Prostate gland (tissue), 2 donors: ENCODE results near the gene WNK2. TPM values are rescaled to one million over a fixed set of nuclear protein-coding genes. Genes with fewer than 3 reads are reported as not detected.

ENCODE experiments used
- DNase-seq: peaks from one replicate; pipeline ENCODE4 v3.0.0-alpha.2; 2019; ENCODE audit warnings: low spot score
- H3K27ac ChIP-seq, 2 donors: fragments of 200-600 bp; sonication (generic); 2 replicates each; pipeline ENCODE4 v1.5.1; 2017 to 2019
- H3K27me3 ChIP-seq: fragments of 200-600 bp; sonication (generic); replicated peaks from 2 replicates; pipeline ENCODE4 v1.5.1; 2019; ENCODE audit not compliant: insufficient read depth
- H3K36me3 ChIP-seq, 2 donors: fragments of 200-600 bp; sonication (generic); 1 replicate in 1 of 2; 2 replicates in 1 of 2; pipeline versions ENCODE4 v1.5.1 to v1.8.1; 2017 to 2019
- H3K4me1 ChIP-seq: fragments of 200-600 bp; sonication (generic); replicated peaks from 2 replicates; pipeline ENCODE4 v1.5.1; 2019
- H3K4me3 ChIP-seq, 2 donors: fragments of 200-600 bp; sonication (generic); 2 replicates each; pipeline ENCODE4 v1.5.1; 2017 to 2019
- H3K9me3 ChIP-seq: fragments of 200-600 bp; sonication (generic); 2 replicates; pipeline ENCODE4 v1.5.1; 2017
- CTCF ChIP-seq, 4 experiments: fragments of 200-600 bp in 2 of 4; fragments of 450-650 bp in 2 of 4; sonication (generic) in 2 of 4; IDR thresholded peaks; 1 replicate in 3 of 4; 2 replicates in 1 of 4; pipeline ENCODE4 v1.5.1; 2016 to 2019; ENCODE audit warnings: antibody characterized with exemption in 4 of 4, mild to moderate bottlenecking in 2 of 4, moderate library complexity in 2 of 4
- POLR2A ChIP-seq: fragments of 450-650 bp; IDR thresholded peaks from one replicate; pipeline ENCODE4 v1.6.1; 2016; ENCODE audit warnings: antibody characterized with exemption, mild to moderate bottlenecking
- POLR2AphosphoS5 ChIP-seq: sonication (generic); formaldehyde crosslinking; IDR thresholded peaks from one replicate; pipeline ENCODE4 v1.6.1; 2017; ENCODE audit warnings: antibody characterized with exemption
- WGBS: methylation state at CpG from one replicate; pipeline ENCODE4 v1.1.5; 2018; 5-methylcytosine and 5-hydroxymethylcytosine counted together
- intact Hi-C: fragments of 100-400 bp; cut with DNase I; formaldehyde crosslinking; loops from one replicate; pipeline ENCODE4 v1.14.2; 2022
- total RNA-seq, 2 donors: library from RNA; depleted of rRNA; stranded (reverse); fragments of >200 nt; gene quantifications; one replicate each; pipeline ENCODE4 v1.1.0, GENCODE V29; 2016

Gene WNK2
- total RNA-seq, 2 donors from 2014 or later, result 77.9 to 136 TPM

GRCh38 chr9:93166699-93167098 lies 17.2 kb upstream of the WNK2 start:
- H3K9me3 ChIP-seq, result no peaks in the 10 kb centered on the region
- 62% methylated on average over 7 of the region's 7 CpGs for WGBS
- H3K4me3 ChIP-seq, result no peak overlapping the region
- intact Hi-C loops, result loop anchor here (10.0 kb wide), 1 partner anchor 162 kb away; no protein-coding TSS in a partner anchor
- H3K36me3 ChIP-seq, result no peaks in the 10 kb centered on the region
- no peaks in the 10 kb centered on the region for H3K4me1 ChIP-seq
- H3K27me3 ChIP-seq, result no peaks in the 10 kb centered on the region
- no peak for DNase-seq
- no peak for TF ChIP-seq POLR2AphosphoS5
- H3K27ac ChIP-seq, result no peak overlapping the region

GRCh38 chr9:93167185-93167584 lies 16.8 kb upstream of the WNK2 start:
- intact Hi-C loops, result loop anchor here (10.0 kb wide), 1 partner anchor 162 kb away; no protein-coding TSS in a partner anchor

GRCh38 chr9:93167838-93168237 lies 16.1 kb upstream of the WNK2 start:
- intact Hi-C loops, result loop anchor here (10.0 kb wide), 1 partner anchor 163 kb away; no protein-coding TSS in a partner anchor
- no peak for TF ChIP-seq POLR2AphosphoS5
- no peak for TF ChIP-seq CTCF (IDR thresholded peaks at IDR 0.05)
- TF ChIP-seq POLR2A, result no peak
- WGBS, result 73% methylated on average over 4 of the region's 4 CpGs
- Histone ChIP-seq H3K27me3 (no peaks in the 10 kb centered on the region), H3K4me3 (no peak overlapping the region), H3K36me3 (no peaks in the 10 kb centered on the region), H3K27ac (no peak overlapping the region), H3K4me1 (no peaks in the 10 kb centered on the region), H3K9me3 (no peaks in the 10 kb centered on the region)
- DNase-seq, result no peak

More at GRCh38 chr9:93167185-93167584, 16.8 kb upstream of the WNK2 start:
- no peak for DNase-seq
- Histone ChIP-seq H3K27me3 (no peaks in the 10 kb centered on the region), H3K36me3 (no peaks in the 10 kb centered on the region), H3K4me1 (no peaks in the 10 kb centered on the region), H3K9me3 (no peaks in the 10 kb centered on the region), H3K27ac (no peak overlapping the region), H3K4me3 (no peak overlapping the region)
- 74% methylated on average over 6 of the region's 6 CpGs for WGBS
- TF ChIP-seq POLR2AphosphoS5 (no peak), CTCF (IDR thresholded peaks at IDR 0.05) (no peak), POLR2A (no peak)

- H3K36me3 ChIP-seq, result no peaks in the 10 kb centered on the region
- TF ChIP-seq POLR2A (no peak), CTCF (IDR thresholded peaks at IDR 0.05) (no peak), POLR2AphosphoS5 (no peak)
- no peaks in the 10 kb centered on the region for H3K9me3 ChIP-seq
- WGBS, result 96% methylated on average over 5 of the region's 5 CpGs
- no peak overlapping the region for H3K4me3 ChIP-seq
- intact Hi-C loops, result loop anchor here (10.0 kb wide), 1 partner anchor 164 kb away; no protein-coding TSS in a partner anchor
- no peak overlapping the region for H3K27ac ChIP-seq
- H3K27me3 ChIP-seq, result no peaks in the 10 kb centered on the region
- no peaks in the 10 kb centered on the region for H3K4me1 ChIP-seq
- no peak for DNase-seq
Measured at GRCh38 chr9:93168581-93168980, 15.4 kb upstream of the WNK2 start.

GRCh38 chr9:93169444-93169843 lies 14.5 kb upstream of the WNK2 start:
- Histone ChIP-seq H3K36me3 (no peaks in the 10 kb centered on the region), H3K4me3 (no peak overlapping the region), H3K27ac (no peak overlapping the region), H3K27me3 (no peaks in the 10 kb centered on the region), H3K9me3 (no peaks in the 10 kb centered on the region), H3K4me1 (no peaks in the 10 kb centered on the region)
- no peak for DNase-seq
- intact Hi-C loops, result loop anchor here (10.0 kb wide), 1 partner anchor 165 kb away; no protein-coding TSS in a partner anchor
- 91% methylated on average over 1 of the region's 1 CpG for WGBS
- no peak for TF ChIP-seq POLR2AphosphoS5
- TF ChIP-seq CTCF (IDR thresholded peaks at IDR 0.05), result no peak
- TF ChIP-seq POLR2A, result no peak
